ENCODE results near the gene PEX16.

GRCh38 chr11:45917623-45918330 is at the start of gene PEX16:
- peak in 1 of 3 donors; percentile 14 for TF ChIP-seq CTCF (IDR thresholded peaks at IDR 0.05)
- TF ChIP-seq POLR2A (IDR thresholded peaks at IDR 0.05), result peak; percentile 86
- TF ChIP-seq EP300 (IDR thresholded peaks at IDR 0.05), result peak; percentile 15

Data from ovary (tissue), 3 donors.